ENCODE data around the gene CTDP1. TPM values are rescaled to one million over a fixed set of nuclear protein-coding genes. Genes with fewer than 3 reads are reported as not detected.

The CTDP1 gene
- polyA plus RNA-seq, 1 donor (not counting 4 experiments of a cell fraction or from before 2014, with no cell fraction given): 9.2 TPM

- Histone ChIP-seq H2AFZ (ENCODE audit: control insufficient read depth, low read length) (no peak overlapping the region), H3K27me3 (ENCODE audit: control insufficient read depth, extremely low read depth, insufficient read depth, low read length) (no peaks in the 10 kb centered on the region), H3K4me1 (ENCODE audit: control insufficient read depth, extremely low read depth, insufficient read depth, low read length) (no peaks in the 10 kb centered on the region), H3K4me3 (ENCODE audit: control insufficient read depth in 2 of 3, extremely low read depth in 1 of 3, insufficient read depth in 2 of 3, low read depth in 1 of 3, low read length in 3 of 3) (no peak overlapping the region), H3K9ac (ENCODE audit: control insufficient read depth, extremely low read depth, insufficient read depth, low read length) (no peak overlapping the region), H3K9me3 (ENCODE audit: control insufficient read depth, low read depth, low read length) (no peaks in the 10 kb centered on the region), H3K79me2 (ENCODE audit: control insufficient read depth, insufficient read depth, low read length) (peaks cover 23% of the 10 kb centered on the region), H3K9me1 (ENCODE audit: control insufficient read depth, extremely low read depth, insufficient read depth, low read length) (no peaks in the 10 kb centered on the region), H3K36me3 (ENCODE audit: control insufficient read depth in 2 of 2, extremely low read depth in 1 of 2, insufficient read depth in 2 of 2, low read length in 2 of 2) (peaks cover 14 to 23% of the 10 kb centered on the region in 2 experiments), H4K20me1 (ENCODE audit: control insufficient read depth, extremely low read depth, insufficient read depth, low read length) (no peaks in the 10 kb centered on the region), H3K27ac (ENCODE audit: control insufficient read depth, insufficient read depth, low read length) (no peak overlapping the region), H3K4me2 (ENCODE audit: control insufficient read depth, extremely low read depth, insufficient read depth, low read depth, low read length) (no peak overlapping the region)
- no peak for DNase-seq (ENCODE audit: low read depth, low spot score)
- FAIRE-seq: no peak
- TF ChIP-seq EZH2 (IDR thresholded peaks at IDR 0.05; ENCODE audit: low read length): no peak
- TF ChIP-seq, protein P1, sequence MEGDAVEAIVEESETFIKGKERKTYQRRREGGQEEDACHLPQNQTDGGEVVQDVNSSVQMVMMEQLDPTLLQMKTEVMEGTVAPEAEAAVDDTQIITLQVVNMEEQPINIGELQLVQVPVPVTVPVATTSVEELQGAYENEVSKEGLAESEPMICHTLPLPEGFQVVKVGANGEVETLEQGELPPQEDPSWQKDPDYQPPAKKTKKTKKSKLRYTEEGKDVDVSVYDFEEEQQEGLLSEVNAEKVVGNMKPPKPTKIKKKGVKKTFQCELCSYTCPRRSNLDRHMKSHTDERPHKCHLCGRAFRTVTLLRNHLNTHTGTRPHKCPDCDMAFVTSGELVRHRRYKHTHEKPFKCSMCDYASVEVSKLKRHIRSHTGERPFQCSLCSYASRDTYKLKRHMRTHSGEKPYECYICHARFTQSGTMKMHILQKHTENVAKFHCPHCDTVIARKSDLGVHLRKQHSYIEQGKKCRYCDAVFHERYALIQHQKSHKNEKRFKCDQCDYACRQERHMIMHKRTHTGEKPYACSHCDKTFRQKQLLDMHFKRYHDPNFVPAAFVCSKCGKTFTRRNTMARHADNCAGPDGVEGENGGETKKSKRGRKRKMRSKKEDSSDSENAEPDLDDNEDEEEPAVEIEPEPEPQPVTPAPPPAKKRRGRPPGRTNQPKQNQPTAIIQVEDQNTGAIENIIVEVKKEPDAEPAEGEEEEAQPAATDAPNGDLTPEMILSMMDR (optimal IDR thresholded peaks at IDR 0.05 in 1 of 3, IDR thresholded peaks at IDR 0.05 in 1 of 3, conservative IDR thresholded peaks at IDR 0.05 in 1 of 3; ENCODE audit: extremely low read depth in 1 of 3, insufficient read depth in 2 of 3, low read length in 3 of 3): no peak
- dilution Hi-C loops (cut with MboI; ENCODE audit: extremely low pct_ligation_motif_present, low sequenced_read_pairs): no loop called here
Measured at GRCh38 chr18:79706006-79706405, 26.4 kb downstream of the CTDP1 start.

GRCh38 chr18:79706658-79707057, 27.1 kb downstream of the CTDP1 start:
- FAIRE-seq: no peak
- Histone ChIP-seq H2AFZ (ENCODE audit: control insufficient read depth, low read length) (no peak overlapping the region), H4K20me1 (ENCODE audit: control insufficient read depth, extremely low read depth, insufficient read depth, low read length) (no peaks in the 10 kb centered on the region), H3K36me3 (ENCODE audit: control insufficient read depth in 2 of 2, extremely low read depth in 1 of 2, insufficient read depth in 2 of 2, low read length in 2 of 2) (peaks cover 14 to 23% of the 10 kb centered on the region in 2 experiments), H3K79me2 (ENCODE audit: control insufficient read depth, insufficient read depth, low read length) (peaks cover 23% of the 10 kb centered on the region), H3K4me3 (ENCODE audit: control insufficient read depth in 2 of 3, extremely low read depth in 1 of 3, insufficient read depth in 2 of 3, low read depth in 1 of 3, low read length in 3 of 3) (no peak overlapping the region), H3K27ac (ENCODE audit: control insufficient read depth, insufficient read depth, low read length) (no peak overlapping the region), H3K9me1 (ENCODE audit: control insufficient read depth, extremely low read depth, insufficient read depth, low read length) (no peaks in the 10 kb centered on the region), H3K9me3 (ENCODE audit: control insufficient read depth, low read depth, low read length) (no peaks in the 10 kb centered on the region), H3K9ac (ENCODE audit: control insufficient read depth, extremely low read depth, insufficient read depth, low read length) (no peak overlapping the region), H3K27me3 (ENCODE audit: control insufficient read depth, extremely low read depth, insufficient read depth, low read length) (no peaks in the 10 kb centered on the region), H3K4me1 (ENCODE audit: control insufficient read depth, extremely low read depth, insufficient read depth, low read length) (no peaks in the 10 kb centered on the region), H3K4me2 (ENCODE audit: control insufficient read depth, extremely low read depth, insufficient read depth, low read depth, low read length) (no peak overlapping the region)
- no peak for TF ChIP-seq EZH2 (IDR thresholded peaks at IDR 0.05; ENCODE audit: low read length)
- TF ChIP-seq, protein P1 (optimal IDR thresholded peaks at IDR 0.05 in 1 of 3, IDR thresholded peaks at IDR 0.05 in 1 of 3, conservative IDR thresholded peaks at IDR 0.05 in 1 of 3; ENCODE audit: extremely low read depth in 1 of 3, insufficient read depth in 2 of 3, low read length in 3 of 3): no peak
- DNase-seq (ENCODE audit: low read depth, low spot score): no peak
- dilution Hi-C loops (cut with MboI; ENCODE audit: extremely low pct_ligation_motif_present, low sequenced_read_pairs): no loop called here

Data from keratinocyte (primary cell).